OCI-LY1 (cell line): ENCODE results near the gene MAVS.

ENCODE experiments used
- H2AFZ ChIP-seq: fragments of 200-600 bp; sonication (generic), shearing (Covaris generic); 2 replicates; pipeline ENCODE4 v1.6.0; 2014; ENCODE audit warnings: antibody characterized with exemption, mild to moderate bottlenecking, low read length
- H3F3A ChIP-seq: fragments of 200-600 bp; sonication (generic), shearing (Covaris generic); 2 replicates; pipeline ENCODE4 v1.6.0; 2014; ENCODE audit warnings: mild to moderate bottlenecking, antibody characterized with exemption, low read length, moderate library complexity; ENCODE audit not compliant: insufficient read depth
- H3K27ac ChIP-seq: fragments of 200-600 bp; sonication (generic); 2 replicates; pipeline ENCODE4 v1.5.1; 2014; ENCODE audit warnings: low read length, mixed run types, mild to moderate bottlenecking, low read depth; ENCODE audit not compliant: poor library complexity, severe bottlenecking
- H3K27me3 ChIP-seq: fragments of 200-600 bp; sonication (generic); 2 replicates; pipeline ENCODE4 v1.6.0; 2014; ENCODE audit warnings: antibody characterized with exemption, mild to moderate bottlenecking, low read length, moderate library complexity; ENCODE audit not compliant: insufficient read depth
- H3K36me3 ChIP-seq: fragments of 200-600 bp; sonication (generic); 2 replicates; pipeline ENCODE4 v1.6.1; 2014; ENCODE audit warnings: mild to moderate bottlenecking, antibody characterized with exemption, low read length, moderate library complexity, mixed read lengths; ENCODE audit not compliant: insufficient read depth
- H3K4me1 ChIP-seq: fragments of 200-600 bp; sonication (generic); 2 replicates; pipeline ENCODE4 v1.5.1; 2014; ENCODE audit warnings: mild to moderate bottlenecking, low read length, moderate library complexity; ENCODE audit not compliant: insufficient read depth, severe bottlenecking
- H3K4me2 ChIP-seq: fragments of 200-600 bp; sonication (generic), shearing (Covaris generic); 2 replicates; pipeline ENCODE4 v1.6.1; 2014; ENCODE audit warnings: low read length
- H3K4me3 ChIP-seq: fragments of 200-600 bp; sonication (generic); 2 replicates; pipeline ENCODE4 v1.5.1; 2014; ENCODE audit warnings: low read length, low read depth, mild to moderate bottlenecking, mixed read lengths; ENCODE audit not compliant: poor library complexity, severe bottlenecking
- H3K79me2 ChIP-seq: fragments of 200-600 bp; shearing (Covaris generic); 2 replicates; pipeline ENCODE4 v1.6.1; 2016; ENCODE audit warnings: mixed run types, low read length, mixed read lengths; ENCODE audit not compliant: insufficient read depth
- H3K9ac ChIP-seq: fragments of 200-600 bp; sonication (generic), shearing (Covaris generic); 2 replicates; pipeline ENCODE4 v1.6.1; 2014; ENCODE audit warnings: mild to moderate bottlenecking, low read length, mixed read lengths
- H3K9me2 ChIP-seq: fragments of 200-600 bp; sonication (generic), shearing (Covaris generic); 2 replicates; pipeline ENCODE4 v1.6.1; 2014; ENCODE audit warnings: low read depth, mild to moderate bottlenecking, low read length, mixed read lengths
- H3K9me3 ChIP-seq: fragments of 200-600 bp; shearing (Covaris generic); 2 replicates; pipeline ENCODE4 v1.6.1; 2014; ENCODE audit warnings: low read length, mixed read lengths
- H4K20me1 ChIP-seq: fragments of 200-600 bp; sonication (generic), shearing (Covaris generic); 2 replicates; pipeline ENCODE4 v1.6.0; 2016; ENCODE audit warnings: mild to moderate bottlenecking, low read length; ENCODE audit not compliant: insufficient read depth
- CTCF ChIP-seq: fragments of 200-600 bp; sonication (generic), shearing (Covaris generic); IDR thresholded peaks from 2 replicates; pipeline ENCODE4 v1.5.1; 2017; ENCODE audit warnings: mild to moderate bottlenecking, antibody characterized with exemption, low read length, moderate library complexity, mixed read lengths
- EZH2 ChIP-seq: fragments of 200-600 bp; sonication (generic), shearing (Covaris generic); IDR thresholded peaks from 2 replicates; pipeline ENCODE4 v1.8.0; 2017; ENCODE audit warnings: borderline replicate concordance, mixed run types, mild to moderate bottlenecking, antibody characterized with exemption, low read length, moderate library complexity, mixed read lengths

MAVS gene

GRCh38 chr20:3865887-3866407, 19.3 kb downstream of the MAVS start:
- Histone ChIP-seq H3K36me3 (peaks cover 71% of the 10 kb centered on the region), H3K79me2 (no peaks in the 10 kb centered on the region), H3K9ac (no peak overlapping the region), H2AFZ (no peak overlapping the region), H3K27me3 (no peaks in the 10 kb centered on the region), H3K4me2 (no peak overlapping the region), H3K9me2 (no peaks in the 10 kb centered on the region), H3K4me3 (no peak overlapping the region), H3F3A (no peaks in the 10 kb centered on the region), H3K27ac (no peak overlapping the region), H3K4me1 (no peaks in the 10 kb centered on the region), H4K20me1 (no peaks in the 10 kb centered on the region), H3K9me3 (peaks cover 3% of the 10 kb centered on the region; the same call in 1 of the 2 replicates)
- no peak for TF ChIP-seq EZH2
- TF ChIP-seq CTCF: no peak

GRCh38 chr20:3866464-3866863, 19.8 kb downstream of the MAVS start:
- H3K9me2 ChIP-seq: no peaks in the 10 kb centered on the region
- H3K9ac ChIP-seq: no peak overlapping the region
- peaks cover 69% of the 10 kb centered on the region for H3K36me3 ChIP-seq

GRCh38 chr20:3867802-3868201, 21.2 kb downstream of the MAVS start:
- Histone ChIP-seq H2AFZ (no peak overlapping the region), H3K4me1 (no peaks in the 10 kb centered on the region), H3K4me3 (no peak overlapping the region), H3K27ac (no peak overlapping the region), H3K27me3 (no peaks in the 10 kb centered on the region), H3K9ac (no peak overlapping the region), H3K9me2 (no peaks in the 10 kb centered on the region), H3K36me3 (peaks cover 68% of the 10 kb centered on the region), H3K9me3 (no peaks in the 10 kb centered on the region), H3F3A (no peaks in the 10 kb centered on the region), H4K20me1 (no peaks in the 10 kb centered on the region), H3K4me2 (no peak overlapping the region), H3K79me2 (no peaks in the 10 kb centered on the region)
- TF ChIP-seq CTCF (no peak), EZH2 (no peak)

More at GRCh38 chr20:3866464-3866863, 19.8 kb downstream of the MAVS start:
- H3K4me2 ChIP-seq: no peak overlapping the region
- peaks cover 3% of the 10 kb centered on the region; the same call in 1 of the 2 replicates for H3K9me3 ChIP-seq
- H3K4me3 ChIP-seq: no peak overlapping the region
- no peak for TF ChIP-seq CTCF
- no peak overlapping the region for H3K27ac ChIP-seq
- H4K20me1 ChIP-seq: no peaks in the 10 kb centered on the region
- no peaks in the 10 kb centered on the region for H3F3A ChIP-seq
- H3K4me1 ChIP-seq: no peaks in the 10 kb centered on the region
- H3K79me2 ChIP-seq: no peaks in the 10 kb centered on the region
- no peaks in the 10 kb centered on the region for H3K27me3 ChIP-seq
- H2AFZ ChIP-seq: no peak overlapping the region
